Activated naive CD4-positive, alpha-beta T cell (primary cell): Measurements from ENCODE around the gene HHAT.
"Not testable (repeated sequence)": the region's sequence is repeated elsewhere in the genome, so short reads cannot be mapped to it uniquely, and the experiment has no call there.

Experiments used
- DNase-seq, 4 experiments: peaks; one replicate each; lab custom pipeline; 2025; lab: John Stamatoyannopoulos, UW

Gene HHAT

DNA sequence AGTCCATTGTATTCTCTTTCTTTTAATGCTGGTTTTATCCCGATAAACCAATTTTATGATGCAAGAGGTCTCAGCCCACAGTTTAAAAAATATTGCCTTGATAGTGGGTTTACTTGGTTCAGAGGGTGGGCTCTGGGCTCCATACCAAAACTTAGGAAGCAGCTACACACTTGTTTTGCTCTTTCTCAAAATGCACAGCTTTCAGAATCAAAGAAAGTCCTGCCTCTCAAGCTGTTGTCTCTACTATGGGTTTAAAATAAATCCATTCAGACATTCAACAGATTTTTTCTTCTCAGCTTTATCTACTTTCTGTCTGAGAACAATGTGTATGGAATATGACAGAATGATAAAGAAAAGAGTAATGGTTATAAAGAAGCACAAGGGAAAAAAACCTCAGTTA lies 14.8 kb upstream of the HHAT start:
- no peak for DNase-seq

DNA sequence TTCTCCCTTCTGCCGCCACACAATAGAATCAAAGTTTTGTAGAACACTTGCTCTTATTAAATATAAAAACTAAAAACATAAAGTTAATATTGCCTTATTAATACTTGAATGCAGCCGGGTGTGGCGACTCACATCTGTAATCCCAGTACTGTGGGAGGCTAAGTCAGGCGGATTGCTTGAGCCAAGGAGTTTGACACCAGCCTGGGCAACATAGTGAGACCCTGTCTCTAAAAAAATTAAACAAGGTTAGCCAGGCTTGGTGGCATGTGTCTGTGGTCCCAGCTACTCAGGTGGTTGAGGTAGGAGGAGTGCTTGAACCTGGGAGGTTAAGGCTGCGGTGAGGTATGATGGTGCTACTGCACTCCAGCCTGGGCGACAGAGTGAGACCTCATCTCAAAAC lies 13.2 kb upstream of the HHAT start:
- no peak for DNase-seq

DNA sequence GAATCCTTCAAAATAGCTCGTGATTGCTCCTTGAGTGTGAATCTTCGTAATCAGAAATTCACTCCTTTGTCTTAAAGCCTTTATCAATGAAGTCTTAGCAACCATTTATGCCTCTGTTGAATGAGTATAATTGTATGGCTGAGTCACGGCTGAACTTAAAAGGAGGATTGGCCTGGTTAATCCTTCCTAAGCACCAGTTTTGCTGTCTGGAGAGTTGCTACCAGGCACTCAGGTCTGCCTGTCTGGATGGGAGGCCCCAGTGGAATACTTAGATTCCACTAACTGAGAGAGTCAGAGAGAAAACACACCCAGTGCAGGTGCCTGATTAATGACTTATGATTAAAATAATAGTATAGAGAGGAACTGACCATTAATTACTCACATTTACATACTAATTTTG lies 7.6 kb upstream of the HHAT start:
- no peak for DNase-seq

DNA sequence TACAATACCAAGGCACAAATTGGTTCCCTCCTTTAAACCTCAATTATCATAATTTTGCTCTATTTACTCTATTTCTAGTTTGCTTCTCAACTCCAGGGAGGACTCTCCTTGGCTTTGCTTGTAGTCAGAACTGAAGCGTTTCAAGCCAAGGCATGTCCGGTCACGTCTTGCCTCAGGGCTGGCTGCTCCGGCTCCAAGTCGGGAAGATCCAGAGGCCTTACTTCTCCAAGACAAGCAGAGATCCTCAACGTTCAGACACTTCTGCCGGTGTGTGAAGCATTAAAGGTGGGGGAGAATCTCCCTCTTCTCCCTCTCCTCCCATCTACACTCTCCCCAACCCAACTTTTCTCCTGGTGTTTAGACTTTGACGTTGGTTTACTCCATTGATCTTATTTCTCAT lies 7.2 kb upstream of the HHAT start:
- no peak for DNase-seq

DNA sequence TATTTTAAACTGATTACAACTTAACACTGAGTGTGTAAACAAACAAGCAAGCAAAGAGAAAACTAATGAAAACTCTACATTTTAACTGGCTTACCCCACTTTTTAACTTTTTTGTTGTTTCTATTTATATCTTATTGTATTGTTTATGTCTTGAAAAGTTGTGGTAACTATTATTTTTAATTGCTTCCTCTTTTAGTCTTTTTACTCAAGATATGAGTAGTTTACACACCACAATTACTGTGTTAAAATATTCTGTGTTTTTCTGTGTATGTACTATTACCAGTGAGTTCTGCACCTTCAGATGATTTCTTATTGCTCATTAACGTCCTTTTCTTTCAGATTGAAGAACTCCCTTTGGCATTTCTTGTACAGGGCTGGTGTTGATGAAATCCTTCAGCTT lies 4.7 kb upstream of the HHAT start:
- no peak for DNase-seq

DNA sequence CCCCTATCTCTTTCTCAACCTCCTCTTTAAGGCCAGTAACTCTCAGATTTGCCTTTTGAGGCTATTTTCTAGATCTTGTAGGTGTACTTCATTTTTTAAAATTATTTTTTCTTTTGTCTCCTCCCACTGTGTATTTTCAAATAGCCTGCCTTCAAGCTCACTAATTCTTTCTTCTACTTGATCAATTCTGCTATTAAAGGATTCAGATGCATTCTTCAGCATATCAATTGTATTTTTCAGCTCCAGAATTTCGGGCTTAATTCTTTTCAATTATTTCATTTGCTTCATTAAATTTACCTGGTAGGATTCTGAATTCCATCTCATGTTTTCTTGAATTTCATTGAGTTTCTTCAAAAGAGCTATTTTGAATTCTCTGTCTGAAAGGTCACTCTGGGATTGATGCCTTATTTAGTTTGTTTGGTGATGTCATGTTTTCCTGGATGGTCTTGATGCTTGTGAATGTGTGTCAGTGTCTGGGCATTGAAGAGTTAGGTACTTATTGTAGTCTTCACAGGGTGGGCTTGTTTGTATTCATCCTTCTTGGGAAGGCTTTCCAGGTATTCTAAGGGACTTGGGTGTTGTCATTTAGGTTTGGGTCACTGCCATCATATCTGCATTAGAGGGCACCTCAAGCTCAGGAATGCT lies 3.6 kb upstream of the HHAT start:
- DNase-seq = no peak

DNA sequence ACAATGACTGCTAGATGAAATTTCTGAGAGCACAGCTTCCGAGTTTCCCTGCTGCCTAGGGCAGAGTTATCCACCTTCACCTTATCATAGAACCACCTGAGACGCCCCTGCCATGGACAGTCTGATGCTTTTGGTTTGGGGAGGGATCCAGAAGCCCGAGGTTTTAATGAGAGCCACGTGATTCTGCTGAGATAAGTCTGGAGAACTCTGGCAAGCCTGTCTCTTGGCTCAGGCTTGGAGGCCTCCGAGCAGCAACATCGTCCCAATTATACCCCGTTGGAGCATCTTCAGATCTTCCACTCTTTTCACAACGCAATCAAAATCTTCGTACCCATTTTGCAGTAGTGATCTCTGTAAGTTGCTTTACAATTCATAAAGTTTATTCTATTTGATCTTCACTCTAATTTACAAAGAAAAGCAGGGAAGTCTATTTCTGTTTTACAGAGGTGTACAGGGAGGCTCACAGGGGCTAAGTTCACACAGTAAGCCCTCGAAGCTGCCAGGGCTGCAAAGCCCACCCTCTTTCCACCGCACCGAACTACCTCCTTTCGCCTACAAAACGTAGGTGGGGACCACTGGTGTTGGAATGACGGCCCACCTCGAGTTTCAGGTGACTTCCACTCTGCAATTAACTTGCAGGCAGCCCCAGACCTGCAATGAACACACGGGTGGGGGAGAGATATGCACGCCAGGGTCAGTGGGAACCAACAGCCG lies 513 bp upstream of the HHAT start:
- DNase-seq = no peak

DNA sequence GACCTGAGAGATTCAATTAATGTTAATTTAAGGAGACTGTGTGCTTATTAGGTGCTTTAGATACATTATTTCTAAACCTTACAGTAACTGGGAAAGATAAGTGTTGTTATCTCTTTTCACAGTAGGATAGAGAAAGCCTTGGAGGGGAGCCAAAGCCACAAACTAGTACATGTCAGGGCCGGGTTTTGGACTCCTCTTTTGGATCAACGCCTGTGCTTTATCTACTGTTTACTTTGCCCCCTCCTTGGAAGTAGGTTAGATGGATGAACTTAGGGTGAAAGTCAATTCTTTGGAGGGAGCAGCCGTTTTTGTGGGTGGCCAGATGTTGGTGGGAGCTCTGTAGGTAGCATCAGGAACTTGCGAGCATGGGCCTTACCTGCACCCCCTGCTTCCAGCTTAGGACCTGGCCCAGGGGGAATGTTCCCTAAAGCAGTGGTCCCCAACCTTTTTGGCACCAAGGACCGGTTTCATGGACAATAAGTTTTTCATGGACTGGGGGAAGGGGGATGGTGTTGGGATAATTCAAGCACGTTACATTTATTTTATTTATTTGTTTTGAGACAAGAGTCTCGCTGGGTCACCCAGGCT lies 1.7 kb downstream of the HHAT start:
- no peak for DNase-seq

DNA sequence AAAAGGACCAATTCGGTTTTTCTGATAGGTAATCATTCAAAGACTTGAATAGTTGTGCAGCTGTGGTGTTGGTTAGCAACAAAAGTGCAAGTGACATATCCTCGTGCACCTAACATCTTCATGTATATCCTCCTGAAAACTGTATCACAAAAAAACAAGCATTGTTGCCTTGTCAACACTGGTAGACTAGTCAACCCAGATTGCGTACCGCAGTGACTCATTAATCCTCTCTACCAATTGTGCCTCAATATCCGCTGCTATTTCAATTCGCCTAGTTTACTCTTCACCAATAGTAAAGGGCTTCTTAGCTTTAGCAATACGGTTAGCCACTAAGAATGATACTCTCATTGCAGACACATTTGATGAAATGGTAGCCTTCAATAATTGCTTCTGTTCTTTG lies 3.5 kb downstream of the HHAT start:
- DNase-seq = no peak

DNA sequence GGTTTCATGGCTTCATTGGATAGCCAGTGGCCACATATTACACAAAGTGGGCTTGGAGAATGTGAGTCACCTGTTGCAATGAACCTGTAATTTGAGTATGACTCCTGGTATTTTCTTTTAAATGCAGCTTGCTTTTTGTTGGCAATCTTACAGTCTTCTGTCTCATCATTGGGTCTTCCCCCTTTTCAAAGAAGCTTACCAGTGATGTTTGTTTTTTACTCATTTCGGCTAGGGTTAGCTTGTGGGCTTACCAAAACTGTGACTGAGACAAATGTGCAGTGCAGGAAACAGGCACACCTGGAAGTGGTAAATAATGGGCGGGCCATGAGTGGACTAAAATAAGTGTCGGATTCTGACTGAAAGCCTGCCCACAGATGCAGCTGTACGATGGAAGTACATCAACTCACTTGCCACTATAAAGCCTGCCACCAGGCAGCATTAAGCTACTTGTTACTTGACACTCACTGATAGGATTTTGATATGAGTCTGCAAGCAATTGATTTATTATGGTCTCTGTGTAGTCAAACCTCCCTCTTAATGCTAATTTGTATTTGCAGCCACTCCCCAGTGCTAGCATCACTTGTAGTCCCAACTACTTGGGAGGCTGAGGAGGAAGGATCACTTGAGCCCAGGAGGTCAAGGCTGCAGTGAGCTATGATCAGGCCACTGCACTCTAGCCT lies 4.2 kb downstream of the HHAT start:
- no peak for DNase-seq

DNA sequence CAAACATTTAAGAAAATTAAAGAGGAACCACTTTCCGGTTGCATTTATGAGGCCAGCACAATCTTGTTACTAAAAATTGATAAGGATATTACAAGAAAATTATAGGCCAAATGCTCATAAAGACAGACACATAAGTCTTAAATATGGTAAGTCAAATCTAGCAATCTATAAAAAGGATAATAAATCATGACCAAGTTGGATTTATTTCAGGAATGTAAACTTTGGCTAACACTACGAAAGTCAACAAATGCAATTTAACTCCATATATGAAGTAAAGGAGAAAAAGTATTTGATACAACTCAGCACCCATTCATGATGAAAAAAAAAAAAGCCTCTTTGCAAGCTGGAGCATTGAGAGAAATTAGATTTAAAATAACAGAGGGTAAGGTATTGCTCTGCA lies 6.3 kb downstream of the HHAT start:
- no peak for DNase-seq

DNA sequence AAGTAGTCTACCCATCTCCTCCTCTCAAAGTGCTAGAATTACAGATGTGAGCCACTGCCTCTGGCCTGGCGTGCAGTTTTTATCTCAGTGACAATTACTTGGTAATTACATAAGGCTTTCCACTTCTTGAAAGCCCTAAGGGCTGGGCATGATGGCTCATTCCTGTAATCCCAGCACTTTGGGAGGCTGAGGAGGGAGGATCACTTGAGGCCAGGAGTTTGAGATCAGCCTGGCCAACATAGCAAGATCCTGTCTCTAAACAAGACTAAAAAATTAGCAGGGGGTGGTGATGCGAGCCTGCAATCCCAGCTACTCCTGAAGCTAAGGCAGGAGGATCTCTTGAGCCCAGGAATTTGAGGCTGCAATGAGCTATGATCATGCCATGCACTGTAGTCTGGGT lies 7.7 kb downstream of the HHAT start:
- DNase-seq = no peak

DNA sequence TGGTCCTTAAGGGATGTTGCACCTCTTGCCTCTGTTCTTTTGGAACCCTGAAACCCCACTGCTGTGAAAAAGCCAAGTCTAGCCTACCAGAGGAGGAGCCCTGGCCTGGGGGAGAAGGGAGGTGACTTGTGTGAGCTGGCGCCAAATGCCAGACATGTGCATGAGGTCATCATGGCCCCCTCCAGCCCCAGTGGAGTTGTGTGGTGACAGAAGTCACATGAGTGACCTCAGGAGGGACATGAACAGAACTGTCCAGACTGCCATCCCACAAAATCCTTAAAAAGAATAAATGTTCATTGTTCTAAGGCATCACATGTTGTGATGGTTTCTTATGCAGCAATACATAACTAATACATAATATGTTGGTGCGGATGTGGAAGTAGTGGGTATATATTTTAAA lies 10.8 kb downstream of the HHAT start:
- DNase-seq = no peak

DNA sequence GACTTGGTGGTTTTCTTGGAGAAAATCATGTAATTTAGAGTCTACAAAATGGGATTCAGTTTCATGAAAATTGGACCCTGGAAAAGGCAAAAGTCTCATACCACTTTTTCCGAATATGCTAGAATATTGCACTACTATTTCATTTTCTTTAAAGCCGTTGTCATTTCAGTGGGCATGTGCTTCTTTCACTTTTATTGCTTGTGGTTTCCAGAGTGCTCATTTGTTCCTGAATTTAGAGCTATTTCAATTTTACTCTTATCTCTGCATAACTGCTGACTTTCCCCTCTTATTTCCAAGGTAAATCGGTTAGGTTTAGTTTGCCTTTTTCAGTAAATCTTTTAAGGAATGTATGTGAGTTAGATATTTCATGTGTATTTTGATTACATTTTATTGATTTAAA lies 11.6 kb downstream of the HHAT start:
- no peak for DNase-seq

DNA sequence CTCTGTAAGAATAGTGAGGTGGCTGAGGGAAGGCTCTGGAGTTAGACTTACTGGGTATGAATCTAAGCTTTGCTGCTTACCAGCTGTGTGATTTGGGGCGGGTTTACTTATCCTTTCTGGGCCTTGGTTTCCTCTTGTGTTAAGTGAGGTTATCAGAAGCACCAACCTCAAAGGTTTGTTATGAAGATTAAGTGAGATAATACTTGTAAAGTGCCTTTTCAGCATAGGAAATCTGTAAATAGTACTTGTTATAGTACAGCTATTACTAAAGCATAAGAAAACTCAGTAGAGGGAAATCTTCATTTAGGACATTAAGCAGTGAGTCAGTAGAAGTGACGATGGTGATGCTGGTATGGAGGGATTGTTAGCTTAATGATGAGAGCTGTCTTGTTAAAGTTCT lies 12.1 kb downstream of the HHAT start:
- DNase-seq = no peak

DNA sequence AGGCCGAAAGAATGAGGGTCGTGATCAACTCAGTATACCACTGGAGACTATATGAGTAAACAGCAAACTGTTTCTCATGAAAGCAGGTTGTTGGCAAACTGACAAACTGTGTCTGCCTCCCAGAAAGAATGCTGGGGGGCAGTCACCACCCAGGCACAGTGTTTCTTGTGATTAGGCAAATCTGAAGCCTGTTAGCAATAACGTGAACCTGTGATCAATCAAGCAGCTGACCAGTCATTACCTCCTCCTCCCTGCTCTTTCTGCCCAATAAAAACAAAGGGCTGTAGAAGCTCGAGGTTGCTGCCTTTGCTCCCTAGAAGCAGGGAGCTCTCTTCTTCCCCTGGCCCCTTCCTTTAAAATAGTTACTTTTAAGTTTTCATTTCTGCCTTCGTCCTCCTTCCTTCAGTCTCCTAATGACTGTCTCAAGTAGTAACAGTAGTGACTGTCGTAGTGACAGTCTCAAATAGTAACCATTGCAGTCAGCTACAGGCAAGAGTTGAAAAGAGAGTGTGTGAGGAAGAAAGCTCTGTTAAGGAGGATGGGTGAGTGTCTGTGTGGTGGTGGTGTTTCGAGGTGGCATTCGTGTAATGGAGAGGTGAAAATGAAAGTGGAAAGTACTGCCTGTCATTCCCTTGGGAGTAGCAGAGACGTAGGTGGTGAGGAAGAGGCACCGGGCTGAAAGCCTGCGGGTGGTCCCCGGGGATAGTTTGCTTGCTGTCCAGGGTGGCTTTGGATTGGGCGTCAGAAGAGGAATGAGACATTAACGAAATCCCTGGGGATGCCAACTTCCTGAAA lies 14.5 kb downstream of the HHAT start:
- no peak for DNase-seq

DNA sequence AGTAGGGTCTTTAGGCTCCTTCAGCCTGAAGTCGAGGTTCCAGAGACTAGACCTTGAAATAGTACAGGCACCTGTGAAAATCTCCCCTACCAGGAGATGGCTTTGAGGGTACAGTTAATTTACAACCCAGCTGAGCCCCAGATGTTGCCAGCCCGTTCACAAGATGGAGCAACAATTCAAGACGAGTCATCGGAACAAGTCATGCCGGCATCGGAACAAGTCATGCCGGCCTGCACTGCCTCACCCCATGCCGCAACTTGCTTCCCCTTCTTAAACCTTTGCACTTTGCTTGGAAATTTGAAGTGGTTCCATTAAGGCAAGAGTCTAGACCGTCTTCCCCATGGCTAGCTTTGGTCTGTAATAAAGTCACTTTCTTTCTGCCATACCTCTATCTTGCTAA lies 16.0 kb downstream of the HHAT start:
- DNase-seq = no peak

DNA sequence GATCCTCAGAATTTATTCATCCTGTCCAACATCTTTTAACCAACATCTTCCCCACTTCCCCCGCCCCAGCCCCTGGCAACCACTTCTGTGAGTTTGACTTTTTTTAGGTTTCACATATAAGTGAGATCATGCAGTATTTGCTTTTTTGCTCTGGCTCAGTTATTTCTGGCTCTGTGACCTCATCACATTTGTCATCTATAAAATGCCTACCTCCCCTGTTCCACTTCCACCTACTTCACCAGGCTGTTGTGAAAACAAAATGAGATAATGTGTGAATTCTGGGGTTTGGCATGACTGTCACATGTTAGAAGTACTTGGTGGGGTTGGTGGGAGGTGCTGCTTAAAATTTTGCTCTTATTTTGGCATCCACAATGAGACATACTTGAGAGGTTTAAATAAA lies 18.4 kb downstream of the HHAT start:
- DNase-seq = no peak

DNA sequence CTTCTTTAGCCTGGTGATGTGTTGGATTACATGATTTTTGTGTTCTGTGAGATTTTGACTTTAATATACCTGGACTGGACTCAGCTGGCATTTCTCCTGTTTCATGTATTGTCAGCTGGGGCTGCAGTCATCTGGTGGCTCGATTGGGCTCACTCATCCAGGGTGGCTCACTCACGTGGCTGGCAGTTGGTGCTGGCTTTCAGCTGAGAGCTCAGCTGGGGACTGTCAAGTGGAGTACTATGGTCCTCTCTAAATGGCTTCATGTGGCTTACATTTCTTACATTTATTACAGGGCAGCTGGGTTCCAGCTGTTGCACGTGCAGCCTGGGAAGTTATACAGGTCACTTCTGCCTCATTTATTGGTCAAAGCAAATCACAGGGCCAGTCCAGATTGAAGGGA lies 22.8 kb downstream of the HHAT start:
- no peak for DNase-seq

DNA sequence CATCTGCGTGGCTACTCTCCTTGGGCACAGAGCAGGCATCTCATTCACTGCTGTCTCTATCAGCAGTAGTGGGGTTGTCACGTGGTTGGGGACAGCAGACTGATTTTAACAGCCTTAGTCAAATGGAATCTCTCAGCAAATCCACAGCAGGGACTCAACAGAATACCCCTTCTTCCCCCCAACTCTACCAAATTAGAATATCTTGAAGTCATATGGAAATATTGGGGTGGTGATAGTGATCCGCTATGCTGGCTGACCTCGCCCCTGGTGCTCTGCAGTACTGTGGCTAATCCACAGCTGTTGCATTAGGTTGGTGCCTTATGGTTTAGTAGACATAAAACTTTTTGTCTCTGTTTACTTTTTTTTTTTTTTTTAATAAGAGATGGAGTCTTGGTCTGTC lies 23.9 kb downstream of the HHAT start:
- no peak for DNase-seq

DNA sequence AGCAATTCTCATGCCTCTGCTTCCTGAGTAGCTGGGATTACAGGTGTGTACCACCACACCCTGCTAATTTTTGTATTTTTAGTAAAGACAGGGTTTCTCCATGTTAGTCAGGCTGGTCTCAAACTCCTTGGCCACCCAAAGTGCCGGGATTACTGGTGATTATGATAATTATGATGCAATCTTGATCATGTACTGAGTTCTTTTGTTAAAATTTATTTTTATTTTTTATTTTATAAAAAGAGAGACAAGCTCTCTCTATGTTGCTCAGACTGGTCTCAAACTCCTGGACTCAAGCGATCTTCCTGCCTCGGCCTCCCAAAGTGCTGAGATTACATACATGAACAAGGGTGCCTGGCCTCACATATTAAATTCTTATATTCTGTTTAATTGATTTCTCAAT lies 25.6 kb downstream of the HHAT start:
- DNase-seq = not testable (repeated sequence)

DNA sequence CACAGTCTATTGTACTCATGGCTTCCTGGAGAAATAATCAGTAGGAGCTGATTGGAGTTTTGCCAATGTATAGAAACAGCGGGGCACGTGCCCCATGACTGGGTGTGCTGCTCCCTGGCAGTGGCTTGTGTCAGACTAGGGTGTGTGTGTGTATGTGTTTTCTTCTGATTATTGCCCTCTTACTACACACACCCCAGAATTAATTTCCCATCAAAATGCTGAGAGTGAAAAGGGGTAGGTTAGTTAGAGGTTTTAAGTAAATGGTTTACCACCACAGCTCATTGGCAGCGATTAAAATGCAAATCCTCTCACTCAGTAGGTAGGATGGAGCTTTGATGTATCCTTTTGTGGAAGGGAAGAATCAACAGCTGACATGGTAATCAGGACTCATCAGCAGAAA lies 29.9 kb downstream of the HHAT start:
- DNase-seq = no peak
